ENCODE data around the gene OSBPL2.

GRCh38 chr20:62230276-62230675 is 8.0 kb upstream of the OSBPL2 start:
- no peak for TF ChIP-seq CTCF (optimal IDR thresholded peaks at IDR 0.05 in 1 of 3, IDR thresholded peaks at IDR 0.05 in 1 of 3, conservative IDR thresholded peaks at IDR 0.05 in 1 of 3; ENCODE audit: extremely low read depth in 1 of 3, insufficient read depth in 2 of 3, low read length in 3 of 3)
- TF ChIP-seq EZH2 (IDR thresholded peaks at IDR 0.05; ENCODE audit: low read length): no peak

Data from keratinocyte (primary cell).